ENCODE data around the gene RERE.

RERE gene

GRCh38 chr1:8473891-8474300, 343.5 kb downstream of the RERE start:
- no peak for FAIRE-seq
- TF ChIP-seq TAF1 (IDR thresholded peaks at IDR 0.05; ENCODE audit: borderline replicate concordance, low read depth, low read length) (no peak), POLR2AphosphoS5 (IDR thresholded peaks at IDR 0.05; ENCODE audit: low read depth, low read length) (no peak)
- no peak for DNase-seq (ENCODE audit: insufficient read length)

DNA sequence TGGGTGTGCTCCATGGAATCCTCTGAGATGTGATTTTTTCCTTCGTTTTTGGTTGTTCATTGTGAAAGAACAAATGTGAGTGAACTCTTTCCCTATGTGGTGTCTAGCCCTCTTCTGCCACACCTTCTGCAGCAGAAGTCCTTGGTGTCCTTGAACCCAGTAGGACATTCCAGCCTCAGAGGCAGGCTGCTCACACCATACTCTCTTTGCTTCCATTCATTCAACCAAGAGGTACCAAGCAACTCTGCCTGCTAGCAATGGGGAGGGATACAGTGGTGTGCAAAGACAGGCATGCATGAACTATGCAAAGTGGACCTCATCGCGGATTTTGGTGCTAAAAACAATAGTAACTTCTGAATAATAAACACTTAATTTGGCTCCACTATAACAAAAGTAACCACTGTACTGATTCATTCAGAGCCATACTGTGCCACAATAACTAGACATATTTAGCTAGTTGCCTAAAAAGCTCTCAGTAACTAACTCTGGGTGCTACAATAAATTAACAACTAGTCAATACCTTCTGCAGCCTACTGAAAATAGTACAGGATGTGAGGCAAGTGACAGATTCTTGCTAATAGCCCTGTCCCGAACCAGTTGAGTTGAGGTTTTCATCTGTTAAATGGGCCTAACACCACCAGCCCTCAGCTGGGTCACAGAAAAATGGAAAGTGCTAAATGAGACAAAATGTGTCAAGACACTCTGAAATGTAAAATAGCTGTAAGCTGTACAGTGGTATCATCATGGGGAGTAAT, 344.1 kb downstream of the RERE start:
- peak; percentile 72 for FAIRE-seq
- TF ChIP-seq POLR2AphosphoS5 (IDR thresholded peaks at IDR 0.05; ENCODE audit: low read depth, low read length) (no peak), TAF1 (IDR thresholded peaks at IDR 0.05; ENCODE audit: borderline replicate concordance, low read depth, low read length) (no peak), POLR2A (IDR thresholded peaks at IDR 0.05; ENCODE audit: low read depth, low read length) (no peak)
- DNase-seq (ENCODE audit: insufficient read length), result no peak

- TF ChIP-seq TAF1 (IDR thresholded peaks at IDR 0.05; ENCODE audit: borderline replicate concordance, low read depth, low read length) (no peak), POLR2A (IDR thresholded peaks at IDR 0.05; ENCODE audit: low read depth, low read length) (no peak), POLR2AphosphoS5 (IDR thresholded peaks at IDR 0.05; ENCODE audit: low read depth, low read length) (no peak)
- DNase-seq (ENCODE audit: insufficient read length), result no peak
- peak; percentile 93 for FAIRE-seq
Observed at GRCh38 chr1:8472668-8473067, 344.8 kb downstream of the RERE start.

DNA sequence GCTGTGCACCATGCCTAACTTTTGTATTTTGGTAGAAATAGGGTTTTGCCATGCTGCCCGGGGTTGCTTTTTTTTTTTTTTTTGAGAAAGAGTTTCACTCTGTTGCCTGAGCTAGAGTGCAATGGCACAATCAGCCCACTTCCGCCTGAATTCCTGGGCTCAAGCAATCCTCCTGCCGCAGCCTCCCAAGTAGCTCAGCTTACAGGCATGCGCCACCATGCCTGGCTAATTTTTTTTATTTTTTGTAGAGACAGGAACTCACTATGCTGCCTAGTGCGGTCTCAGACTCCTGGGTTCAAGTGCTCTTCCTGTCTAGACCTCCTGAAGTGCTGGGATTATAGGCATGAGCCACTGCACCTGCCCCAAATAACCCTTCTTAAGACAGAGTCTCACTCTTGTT, 346.0 kb downstream of the RERE start:
- no peak for TF ChIP-seq POLR2A (IDR thresholded peaks at IDR 0.05; ENCODE audit: low read depth, low read length)
- TF ChIP-seq TAF1 (IDR thresholded peaks at IDR 0.05; ENCODE audit: borderline replicate concordance, low read depth, low read length), result no peak
- TF ChIP-seq POLR2AphosphoS5 (IDR thresholded peaks at IDR 0.05; ENCODE audit: low read depth, low read length), result no peak
- DNase-seq (ENCODE audit: insufficient read length), result no peak
- FAIRE-seq, result no peak

DNA sequence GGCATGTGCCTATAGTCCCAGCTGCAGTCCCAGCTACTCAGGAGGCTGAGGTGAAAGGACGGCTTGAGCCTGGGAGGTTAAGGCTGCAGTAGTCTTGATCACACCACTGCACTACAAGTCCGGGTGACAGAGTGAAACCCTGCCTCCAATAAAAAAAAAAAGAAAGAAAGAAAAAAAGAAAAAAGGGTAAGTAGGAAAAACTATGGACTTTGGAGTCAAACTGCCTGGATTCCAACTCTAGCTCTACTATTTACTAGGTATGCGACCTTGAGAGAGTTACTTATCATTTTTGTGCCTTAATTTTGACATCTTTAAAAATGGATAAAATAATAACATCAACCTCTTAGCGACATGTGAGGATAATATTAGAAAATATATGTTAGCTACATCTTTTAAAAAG, 348.7 kb downstream of the RERE start:
- DNase-seq (ENCODE audit: insufficient read length) (no peak), FAIRE-seq (no peak)
- no peak for TF ChIP-seq POLR2A (IDR thresholded peaks at IDR 0.05; ENCODE audit: low read depth, low read length)
- TF ChIP-seq TAF1 (IDR thresholded peaks at IDR 0.05; ENCODE audit: borderline replicate concordance, low read depth, low read length), result no peak
- TF ChIP-seq POLR2AphosphoS5 (IDR thresholded peaks at IDR 0.05; ENCODE audit: low read depth, low read length), result no peak

- TF ChIP-seq POLR2A (IDR thresholded peaks at IDR 0.05; ENCODE audit: low read depth, low read length) (no peak), TAF1 (IDR thresholded peaks at IDR 0.05; ENCODE audit: borderline replicate concordance, low read depth, low read length) (no peak), POLR2AphosphoS5 (IDR thresholded peaks at IDR 0.05; ENCODE audit: low read depth, low read length) (no peak)
- DNase-seq (ENCODE audit: insufficient read length), result no peak
- no peak for FAIRE-seq
Observed at GRCh38 chr1:8467308-8467707, 350.1 kb downstream of the RERE start.

GRCh38 chr1:8465692-8466091, 351.7 kb downstream of the RERE start:
- DNase-seq (ENCODE audit: insufficient read length) (no peak), FAIRE-seq (no peak)
- TF ChIP-seq POLR2AphosphoS5 (IDR thresholded peaks at IDR 0.05; ENCODE audit: low read depth, low read length) (no peak), TAF1 (IDR thresholded peaks at IDR 0.05; ENCODE audit: borderline replicate concordance, low read depth, low read length) (no peak), POLR2A (IDR thresholded peaks at IDR 0.05; ENCODE audit: low read depth, low read length) (no peak)

DNA sequence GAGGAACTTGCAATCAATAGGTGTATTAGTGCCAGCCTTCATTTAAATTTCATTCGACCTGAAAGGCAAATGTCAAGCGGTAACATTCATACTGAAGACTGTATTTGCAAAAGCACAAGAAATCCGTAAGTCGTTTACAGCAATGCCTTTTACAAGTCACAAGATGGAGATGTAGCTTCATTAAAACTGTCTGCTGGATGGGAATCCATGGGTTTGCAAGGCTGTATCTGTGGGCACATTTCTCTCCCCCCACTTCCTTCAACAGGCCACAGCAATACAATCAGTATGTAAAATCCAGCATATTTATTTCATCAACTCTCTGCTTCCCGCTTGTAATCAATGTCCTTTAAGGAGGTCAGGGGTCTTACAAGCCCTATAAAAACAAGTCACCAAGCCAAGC, 352.4 kb downstream of the RERE start:
- no peak for TF ChIP-seq POLR2A (IDR thresholded peaks at IDR 0.05; ENCODE audit: low read depth, low read length)
- TF ChIP-seq POLR2AphosphoS5 (IDR thresholded peaks at IDR 0.05; ENCODE audit: low read depth, low read length), result no peak
- TF ChIP-seq TAF1 (IDR thresholded peaks at IDR 0.05; ENCODE audit: borderline replicate concordance, low read depth, low read length), result no peak
- FAIRE-seq (no peak), DNase-seq (ENCODE audit: insufficient read length) (no peak)

DNA sequence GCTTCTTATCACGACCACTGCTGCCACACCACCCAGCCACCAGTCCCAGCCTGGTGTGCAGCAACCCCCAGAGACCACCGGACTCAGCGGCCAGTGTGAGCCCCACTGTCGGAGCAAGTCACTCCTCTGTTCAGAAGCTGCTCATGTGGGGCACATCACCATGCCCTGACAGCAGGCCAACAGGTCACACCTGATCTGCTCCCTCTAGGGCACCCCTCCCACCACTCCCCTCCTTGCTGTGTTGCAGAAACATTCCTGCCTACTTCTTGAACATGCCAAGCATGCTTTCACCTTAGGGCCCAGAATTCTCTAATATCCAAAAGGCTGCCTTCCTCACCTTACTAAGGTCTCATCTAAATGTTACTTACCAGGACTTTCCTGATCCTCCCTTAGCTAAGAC, 353.1 kb downstream of the RERE start:
- DNase-seq (ENCODE audit: insufficient read length) (no peak), FAIRE-seq (no peak)
- no peak for TF ChIP-seq TAF1 (IDR thresholded peaks at IDR 0.05; ENCODE audit: borderline replicate concordance, low read depth, low read length)

DNA sequence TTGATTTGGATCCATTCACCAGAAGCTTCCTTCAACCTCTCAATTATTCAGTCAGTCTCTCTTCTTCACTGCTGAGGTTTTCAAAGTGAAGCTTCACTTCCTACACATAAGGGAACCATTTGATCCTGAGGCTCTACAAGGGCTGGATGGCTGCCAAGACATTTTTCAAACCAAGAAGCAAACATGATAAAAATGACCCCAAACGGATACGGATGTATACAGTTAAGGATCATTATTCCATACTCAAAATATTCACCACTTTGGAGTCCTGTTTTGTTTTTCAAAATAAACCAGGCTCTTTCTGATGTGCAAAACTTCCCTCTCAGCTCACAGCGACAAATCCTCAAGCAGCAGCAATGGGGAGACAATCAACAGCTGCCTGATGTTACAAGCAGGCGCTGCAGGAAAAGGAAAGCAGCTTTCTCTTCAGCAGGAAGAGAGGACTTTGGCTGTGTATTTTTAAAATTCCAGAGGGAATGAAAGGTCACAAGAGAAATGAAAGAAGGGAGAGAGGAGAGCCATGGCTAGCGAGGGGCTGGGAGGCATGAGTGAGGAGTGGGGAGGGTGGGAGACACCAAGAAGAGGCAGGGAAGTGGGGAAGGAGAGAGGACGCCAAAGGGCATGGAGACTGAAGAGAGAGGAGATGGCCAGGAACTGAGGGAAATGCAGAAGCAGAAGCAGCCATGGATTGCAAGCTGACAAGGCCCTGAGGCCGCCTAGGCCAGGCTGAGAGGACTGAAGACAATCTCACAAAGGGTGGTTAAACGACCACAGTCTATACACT, 354.1 kb downstream of the RERE start:
- TF ChIP-seq TAF1 (IDR thresholded peaks at IDR 0.05; ENCODE audit: borderline replicate concordance, low read depth, low read length), result no peak
- no peak for TF ChIP-seq POLR2AphosphoS5 (IDR thresholded peaks at IDR 0.05; ENCODE audit: low read depth, low read length)
- TF ChIP-seq POLR2A (IDR thresholded peaks at IDR 0.05; ENCODE audit: low read depth, low read length), result no peak
- DNase-seq (ENCODE audit: insufficient read length), result no peak
- no peak for FAIRE-seq

GRCh38 chr1:8462371-8462892, 355.0 kb downstream of the RERE start:
- no peak for FAIRE-seq
- no peak for TF ChIP-seq POLR2AphosphoS5 (IDR thresholded peaks at IDR 0.05; ENCODE audit: low read depth, low read length)
- no peak for TF ChIP-seq TAF1 (IDR thresholded peaks at IDR 0.05; ENCODE audit: borderline replicate concordance, low read depth, low read length)
- no peak for TF ChIP-seq POLR2A (IDR thresholded peaks at IDR 0.05; ENCODE audit: low read depth, low read length)
- no peak for DNase-seq (ENCODE audit: insufficient read length)
